ENCODE results near the gene DLST.

DLST gene

DNA sequence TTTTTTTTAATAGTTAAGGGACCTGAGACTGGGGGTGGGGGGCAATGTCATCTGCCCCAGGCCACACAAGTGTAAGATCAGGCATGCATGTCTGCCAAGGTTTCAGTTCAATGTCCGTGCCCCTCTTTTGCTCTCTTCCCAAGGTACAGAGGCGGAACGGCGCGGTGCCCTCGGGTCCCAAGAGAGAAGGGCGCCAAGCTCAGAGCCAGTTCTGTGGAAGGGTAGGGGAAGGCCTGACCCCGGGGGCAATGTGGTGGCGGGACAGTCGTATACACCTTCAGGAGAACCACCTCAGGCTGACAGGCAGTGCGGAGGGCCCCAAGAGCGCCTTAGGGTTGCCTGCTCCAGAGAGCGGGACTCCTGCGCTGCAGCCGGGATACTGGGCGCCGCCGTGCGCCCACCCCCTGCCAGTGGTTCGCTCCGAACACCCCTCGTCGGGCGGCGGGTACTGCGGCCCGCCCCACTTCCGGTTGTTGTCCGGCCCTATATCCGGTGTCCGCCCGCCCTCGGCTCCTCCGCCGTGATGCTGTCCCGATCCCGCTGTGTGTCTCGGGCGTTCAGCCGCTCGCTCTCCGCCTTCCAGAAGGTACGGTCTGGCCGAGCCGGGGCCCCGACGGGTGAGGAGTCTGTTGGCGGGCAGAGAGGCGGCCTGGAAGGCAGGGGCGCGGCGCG lies at the start of gene DLST:
DLST (plus strand) TSS at position 486 of the 672 bp plus-strand sequence; CDS start at position 524, 38 bp downstream.
- DNase-seq = peak; percentile 80

DNA sequence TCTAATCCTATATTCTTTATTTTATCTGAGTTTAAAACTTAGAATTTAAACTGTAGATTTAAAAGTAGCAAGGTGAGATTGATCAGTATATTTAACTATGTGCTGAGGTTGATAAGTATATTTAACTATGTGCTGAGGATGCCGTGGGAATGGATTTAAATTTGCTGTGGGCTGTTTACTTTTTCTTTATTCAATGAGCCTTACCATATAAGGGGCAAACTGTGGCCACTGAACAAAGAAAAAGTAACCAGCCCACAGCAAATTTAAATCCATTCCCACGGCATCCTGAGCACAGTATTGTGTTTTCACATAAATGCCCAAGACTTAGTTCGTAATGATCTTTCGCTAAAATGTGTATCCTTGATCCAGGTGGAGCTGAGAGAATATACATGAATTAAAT lies 48.9 kb upstream of the DLST start:
- no peak for DNase-seq

DNA sequence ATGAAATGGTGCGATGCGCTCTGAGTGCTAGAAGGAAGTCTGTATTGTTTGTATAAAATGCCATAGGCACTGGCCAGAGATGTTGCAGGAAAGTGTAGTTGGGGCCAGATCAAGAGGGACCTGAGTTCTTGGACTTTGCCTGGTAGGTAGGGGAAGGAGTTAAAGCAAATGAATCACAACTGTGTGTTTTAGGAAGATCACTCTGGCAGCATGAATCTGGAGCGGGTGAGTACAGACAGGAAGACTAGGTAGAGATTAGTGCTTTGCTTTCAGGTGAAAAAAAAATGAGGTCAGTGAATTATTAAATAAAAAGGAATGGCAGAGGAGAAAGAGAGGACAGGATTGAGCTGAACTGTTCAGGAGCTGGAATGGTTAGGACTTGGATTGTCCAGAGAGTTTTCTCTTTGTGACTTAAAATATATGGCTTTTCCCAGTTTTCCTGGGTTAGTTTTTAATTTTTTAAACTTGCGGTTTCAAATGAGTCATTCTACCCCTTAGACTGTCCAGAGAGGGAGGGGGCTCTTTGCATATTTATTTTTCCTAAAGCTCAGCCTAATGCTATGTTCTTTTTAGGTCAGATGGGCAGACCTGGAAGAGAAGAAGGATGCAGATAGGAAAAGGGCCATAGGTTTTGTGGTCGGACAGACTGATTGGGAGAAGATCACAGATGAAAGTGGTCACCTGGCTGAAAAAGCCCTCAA lies 46.9 kb upstream of the DLST start:
- no peak for DNase-seq

DNA sequence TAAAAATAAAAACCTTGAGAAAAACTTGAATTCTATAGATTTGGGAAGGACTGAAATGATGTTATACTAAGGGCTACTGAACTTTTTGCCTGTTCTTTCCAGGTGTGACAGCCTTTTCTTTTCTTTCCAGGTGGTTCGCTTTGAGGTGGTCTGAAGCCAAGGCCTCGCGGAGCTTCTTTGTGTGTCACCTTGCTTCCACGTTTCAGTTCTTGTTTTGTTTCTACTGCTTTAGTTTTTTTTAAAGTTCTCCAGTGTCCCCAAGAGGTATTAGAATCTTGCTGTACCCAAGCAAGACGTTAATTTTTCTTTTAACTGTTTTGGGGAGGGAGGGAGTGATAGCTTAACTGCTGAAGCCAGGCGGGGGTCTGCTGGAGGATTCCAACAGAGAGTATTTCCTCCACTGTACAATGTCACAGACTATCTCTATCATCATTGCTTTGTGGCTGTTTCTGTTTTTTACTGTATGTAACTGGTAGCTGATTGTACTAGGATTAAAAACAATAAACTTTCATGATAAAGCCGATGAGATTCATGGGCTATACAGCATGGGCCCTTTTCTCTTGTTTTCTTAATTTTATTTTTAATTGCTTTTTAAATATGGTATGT lies 46.0 kb upstream of the DLST start:
- DNase-seq = peak; percentile 2

- no peak for DNase-seq
Observed at GRCh38 chr14:74836251-74836960, 45.3 kb upstream of the DLST start.

DNA sequence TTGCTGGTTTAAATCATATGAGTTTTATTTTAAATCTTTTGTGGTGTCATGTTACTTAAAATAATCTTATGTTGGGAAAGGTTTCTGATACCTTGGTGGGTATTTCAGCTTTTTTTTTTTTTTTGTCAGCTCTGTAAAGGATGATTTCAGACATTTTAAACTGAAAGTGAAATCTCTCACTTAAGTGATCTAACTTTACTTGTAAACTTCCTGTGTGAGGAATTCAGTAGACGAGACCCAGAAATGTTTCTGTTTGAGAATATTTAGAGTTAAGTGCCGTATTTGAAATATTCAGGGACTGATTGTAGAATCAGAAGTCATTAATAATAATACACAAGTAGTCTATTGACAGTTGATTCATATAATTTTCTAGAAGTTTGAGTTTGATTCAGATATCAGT lies 43.5 kb upstream of the DLST start:
- DNase-seq = no peak

GRCh38 chr14:74840603-74841030 lies 41.1 kb upstream of the DLST start:
- no peak for DNase-seq

- DNase-seq = peak; percentile 20
Observed at GRCh38 chr14:74841230-74842207, 40.2 kb upstream of the DLST start.

- DNase-seq = no peak
Observed at GRCh38 chr14:74843653-74844052, 38.1 kb upstream of the DLST start.

DNA sequence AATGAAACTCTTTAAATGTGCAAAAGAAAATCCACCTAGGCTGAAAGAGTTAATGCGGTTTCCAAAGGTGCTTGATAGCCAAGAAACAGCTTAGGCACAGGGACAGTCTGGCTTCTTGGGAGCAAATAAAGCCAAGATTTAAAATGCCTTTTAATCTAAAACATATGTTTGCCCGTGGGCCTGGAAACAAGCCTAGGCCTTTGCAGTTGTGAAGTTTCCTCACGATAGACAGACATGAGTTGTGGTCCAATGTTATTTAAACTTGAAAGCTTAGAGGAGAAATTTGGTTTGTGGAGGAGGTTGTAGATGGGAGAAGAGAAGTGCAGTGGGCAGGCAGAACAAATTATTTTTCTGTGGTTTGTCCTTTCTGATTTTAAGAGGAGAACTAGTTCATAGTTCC lies 35.5 kb upstream of the DLST start:
- no peak for DNase-seq

- no peak for DNase-seq
Observed at GRCh38 chr14:74846968-74847665, 34.6 kb upstream of the DLST start.

DNA sequence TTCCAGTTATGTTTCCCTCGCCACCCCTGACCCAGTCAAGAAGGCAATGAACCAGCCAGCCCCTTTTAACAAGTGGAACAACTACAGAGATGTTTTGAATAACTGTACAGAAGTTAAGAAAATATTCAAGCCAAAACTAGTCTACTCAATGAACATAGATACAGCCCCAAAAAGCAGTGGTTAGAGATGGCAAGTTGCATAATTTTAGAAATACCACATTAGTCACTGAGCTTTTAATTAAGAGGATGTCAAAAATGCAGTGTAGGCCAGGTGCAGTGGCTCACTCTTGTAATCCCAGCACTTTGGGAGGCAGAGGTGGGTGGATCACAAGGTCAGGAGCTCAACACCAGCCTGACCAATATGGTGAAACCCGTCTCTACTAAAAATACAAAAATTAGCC lies 32.9 kb upstream of the DLST start:
- no peak for DNase-seq

DNA sequence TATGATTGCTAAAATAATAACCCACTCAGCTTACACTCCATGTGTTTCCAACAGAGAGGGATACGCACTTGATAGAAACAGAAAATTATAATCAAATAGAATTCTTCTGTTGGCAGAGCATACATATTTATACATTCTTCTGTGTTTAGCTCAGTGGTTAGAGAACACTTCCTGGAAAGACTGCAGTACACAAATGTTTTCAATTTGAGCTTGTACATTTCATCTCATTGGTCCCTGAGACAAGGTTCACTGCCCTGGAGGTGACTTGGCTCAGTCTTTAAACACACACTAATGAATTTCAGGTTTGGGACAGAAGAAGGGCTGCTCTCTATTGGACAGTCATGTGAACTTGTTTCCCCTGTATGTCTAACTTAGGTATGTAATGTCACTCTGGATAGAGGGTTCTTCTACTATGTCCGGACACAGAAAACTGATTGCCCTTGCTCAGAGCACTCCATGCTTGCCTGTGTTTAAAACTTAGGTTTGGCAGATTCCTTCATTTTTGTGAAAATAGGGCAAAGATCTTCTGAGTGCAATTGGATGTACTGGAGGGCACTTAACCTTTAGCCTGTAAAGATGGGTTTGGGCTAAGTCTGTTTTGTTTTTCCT lies 28.7 kb upstream of the DLST start:
- DNase-seq = no peak

GRCh38 chr14:74853581-74853980 lies 28.1 kb upstream of the DLST start:
- no peak for DNase-seq

DNA sequence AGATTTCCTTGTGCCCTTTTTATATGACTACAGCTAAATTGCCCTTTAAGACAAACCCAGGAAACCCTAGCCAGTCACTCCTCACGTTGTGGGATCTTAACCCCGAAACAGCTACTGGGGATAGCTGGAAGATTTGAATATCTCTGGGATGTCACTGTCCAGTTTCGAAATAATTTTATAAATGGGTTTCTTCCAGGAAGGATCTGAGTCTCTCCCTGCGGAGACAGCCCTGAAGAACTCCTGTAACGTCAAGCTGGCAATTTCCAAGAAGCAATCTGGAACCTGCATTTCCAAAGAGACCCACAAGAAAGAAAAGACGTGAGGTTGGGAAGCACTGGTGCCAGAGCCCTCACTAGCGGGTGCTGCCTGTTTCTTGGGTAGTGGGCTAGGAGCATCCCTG lies 26.7 kb upstream of the DLST start:
- no peak for DNase-seq

DNA sequence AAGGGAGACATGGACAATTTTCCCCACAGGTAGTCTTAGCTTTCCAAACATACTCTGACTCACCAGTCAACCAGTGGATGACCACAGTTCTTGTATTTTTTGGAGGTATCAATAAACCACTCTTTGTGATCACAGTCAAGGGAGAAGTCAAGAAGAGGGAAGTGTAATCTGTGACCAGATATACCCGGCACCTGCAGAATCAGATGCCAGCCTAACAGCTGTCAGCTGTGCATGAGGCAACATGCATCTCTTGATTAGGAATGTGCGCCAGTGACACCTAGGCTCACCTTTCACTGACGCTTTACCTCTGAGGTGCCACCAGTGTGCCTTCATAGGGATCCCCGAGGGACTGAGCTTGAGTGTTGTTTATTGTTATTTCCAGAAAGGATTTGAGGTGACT lies 25.8 kb upstream of the DLST start:
- no peak for DNase-seq

DNA sequence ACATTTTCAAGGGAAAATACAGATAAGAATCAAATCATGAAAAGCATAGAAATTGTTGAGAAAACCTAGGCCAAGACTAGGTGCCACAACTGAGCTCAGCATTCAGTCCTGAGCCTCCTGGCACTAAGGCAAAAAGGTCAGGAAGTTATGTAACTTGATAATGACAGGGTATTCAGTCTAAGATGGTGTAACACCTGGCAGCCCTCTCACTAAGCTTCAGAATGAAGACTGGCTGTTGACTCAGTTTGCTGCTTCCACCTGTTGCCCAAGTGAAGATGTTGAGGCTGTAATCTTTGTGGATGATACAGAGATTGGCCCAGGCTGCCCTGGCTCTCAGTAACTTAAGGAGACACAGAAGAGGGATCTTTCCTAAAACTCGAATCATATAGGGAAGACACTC lies 25.4 kb upstream of the DLST start:
- no peak for DNase-seq

DNA sequence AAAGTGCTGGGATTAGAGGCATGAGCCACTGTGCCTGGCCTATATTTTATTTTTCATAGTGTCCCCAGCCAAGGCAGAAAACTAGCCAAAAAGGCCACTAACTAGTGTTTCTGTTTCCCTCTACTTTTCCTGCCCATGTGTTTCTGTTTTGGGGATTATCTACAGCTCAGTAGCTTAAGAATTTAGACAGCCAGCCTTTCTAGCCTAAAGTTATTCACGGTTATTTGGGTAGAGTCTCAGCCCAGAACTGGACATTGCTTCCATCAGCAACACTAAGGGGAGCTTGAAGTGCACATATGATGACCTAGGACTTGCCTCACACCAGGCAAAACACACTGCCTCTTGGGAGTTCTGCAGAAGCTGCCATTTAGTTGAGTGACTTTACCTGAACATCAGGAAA lies 23.7 kb upstream of the DLST start:
- no peak for DNase-seq

GRCh38 chr14:74859757-74860552 lies 21.8 kb upstream of the DLST start:
- DNase-seq = no peak
